HG02870 (cell line): ENCODE data around the gene PROX1.

Source experiments
- ATAC-seq: cut with Tn5 transposase; IDR thresholded peaks from one replicate; pipeline ENCODE4 v1.9.1; 2021; ENCODE audit warnings: mild to moderate bottlenecking, moderate library complexity; ENCODE audit not compliant: unreplicated experiment

PROX1 gene

GRCh38 chr1:213997038-213997771 lies 9.4 kb downstream of the PROX1 start:
- ATAC-seq, result no peak

GRCh38 chr1:213997772-213998107 lies 10.0 kb downstream of the PROX1 start:
- ATAC-seq, result no peak

- no peak for ATAC-seq
Observed at GRCh38 chr1:213998785-213999184, 11.0 kb downstream of the PROX1 start.

GRCh38 chr1:213999732-214000131 lies 12.0 kb downstream of the PROX1 start:
- ATAC-seq, result no peak

- no peak for ATAC-seq
Observed at GRCh38 chr1:214002060-214002459, 14.3 kb downstream of the PROX1 start.

- ATAC-seq, result no peak
Observed at GRCh38 chr1:214002472-214002871, 14.7 kb downstream of the PROX1 start.

- ATAC-seq, result no peak
Observed at GRCh38 chr1:214003233-214003632, 15.5 kb downstream of the PROX1 start.

- ATAC-seq, result no peak
Observed at GRCh38 chr1:214004014-214004413, 16.2 kb downstream of the PROX1 start.

GRCh38 chr1:214004795-214005194 lies 17.0 kb downstream of the PROX1 start:
- no peak for ATAC-seq

- no peak for ATAC-seq
Observed at GRCh38 chr1:214005708-214006107, 17.9 kb downstream of the PROX1 start.

GRCh38 chr1:214006845-214007244 lies 19.1 kb downstream of the PROX1 start:
- no peak for ATAC-seq

GRCh38 chr1:214008347-214008746 lies 20.6 kb downstream of the PROX1 start:
- ATAC-seq, result no peak

GRCh38 chr1:214008791-214009422 lies 21.1 kb downstream of the PROX1 start:
- ATAC-seq, result no peak

GRCh38 chr1:214009423-214010196 lies 21.8 kb downstream of the PROX1 start:
- ATAC-seq, result no peak

GRCh38 chr1:214010197-214010573 lies 22.4 kb downstream of the PROX1 start:
- ATAC-seq, result no peak

GRCh38 chr1:214010717-214011116 lies 22.9 kb downstream of the PROX1 start:
- ATAC-seq, result no peak

- ATAC-seq, result no peak
Observed at GRCh38 chr1:214012418-214012817, 24.6 kb downstream of the PROX1 start.

GRCh38 chr1:214013614-214014377 lies 26.0 kb downstream of the PROX1 start:
- no peak for ATAC-seq

GRCh38 chr1:214014730-214015129 lies 27.0 kb downstream of the PROX1 start:
- no peak for ATAC-seq

GRCh38 chr1:214017191-214017982 lies 29.6 kb downstream of the PROX1 start:
- no peak for ATAC-seq
